H54 (cell line): Measurements from ENCODE around the gene NBAS.

ENCODE experiments used
- DNase-seq: peaks from one replicate; pipeline ENCODE4 v3.0.0; 2011; ENCODE audit warnings: low spot score, mixed read lengths; ENCODE audit not compliant: insufficient read length
- FAIRE-seq: peaks from 3 replicates; lab custom pipeline; 2011; peaks lifted over from hg19 to GRCh38; lab: Jason Lieb, UNC
- POLR2A ChIP-seq: IDR thresholded peaks from 2 replicates; pipeline ENCODE4 v1.6.1; 2011; ENCODE audit warnings: low read depth, mild to moderate bottlenecking, low read length

The NBAS gene

DNA sequence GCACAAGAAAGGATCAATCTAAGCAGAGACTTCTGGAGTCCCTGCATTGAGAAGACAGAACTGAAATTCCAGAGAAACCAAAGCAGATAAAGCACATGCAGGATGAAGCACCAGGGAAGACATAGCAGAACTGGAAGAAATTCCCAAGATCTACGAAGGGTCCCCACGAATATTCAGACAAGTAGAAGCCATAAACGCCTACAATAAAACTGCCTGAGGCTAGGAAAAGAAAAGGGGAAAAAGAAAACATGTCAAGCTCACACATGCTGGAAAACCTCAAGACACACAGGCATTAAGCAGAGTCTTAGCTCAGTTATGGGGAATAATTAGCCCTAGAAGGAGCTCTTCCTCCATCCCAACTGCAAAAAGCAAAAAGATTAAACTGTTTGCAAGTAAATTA lies 171.2 kb downstream of the NBAS start:
- DNase-seq (no peak), FAIRE-seq (no peak)
- no peak for TF ChIP-seq POLR2A

GRCh38 chr2:15389326-15389700 lies 171.8 kb downstream of the NBAS start:
- FAIRE-seq (no peak), DNase-seq (no peak)
- no peak for TF ChIP-seq POLR2A

GRCh38 chr2:15388406-15389325 lies 172.5 kb downstream of the NBAS start:
- TF ChIP-seq POLR2A, result no peak
- no peak for DNase-seq
- no peak for FAIRE-seq

DNA sequence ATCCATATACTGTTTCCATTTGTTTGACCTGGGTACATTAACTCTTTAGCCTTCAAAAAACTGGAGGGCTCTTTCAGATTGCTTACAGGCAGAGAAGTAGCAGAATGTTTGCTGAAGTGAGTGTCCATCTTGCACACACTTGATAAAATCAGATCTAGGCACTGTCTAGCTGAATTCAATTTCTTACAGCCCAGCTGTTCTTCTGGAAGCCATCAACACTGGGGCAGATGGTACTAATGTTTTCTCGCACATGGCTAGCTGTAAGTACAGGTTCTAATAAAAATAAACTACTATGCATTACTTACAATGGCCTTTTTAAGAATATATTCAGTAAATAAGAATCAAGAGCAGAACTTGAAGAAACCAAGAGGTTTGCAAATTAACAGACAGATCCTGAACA lies 175.9 kb downstream of the NBAS start:
- DNase-seq (no peak), FAIRE-seq (no peak)

DNA sequence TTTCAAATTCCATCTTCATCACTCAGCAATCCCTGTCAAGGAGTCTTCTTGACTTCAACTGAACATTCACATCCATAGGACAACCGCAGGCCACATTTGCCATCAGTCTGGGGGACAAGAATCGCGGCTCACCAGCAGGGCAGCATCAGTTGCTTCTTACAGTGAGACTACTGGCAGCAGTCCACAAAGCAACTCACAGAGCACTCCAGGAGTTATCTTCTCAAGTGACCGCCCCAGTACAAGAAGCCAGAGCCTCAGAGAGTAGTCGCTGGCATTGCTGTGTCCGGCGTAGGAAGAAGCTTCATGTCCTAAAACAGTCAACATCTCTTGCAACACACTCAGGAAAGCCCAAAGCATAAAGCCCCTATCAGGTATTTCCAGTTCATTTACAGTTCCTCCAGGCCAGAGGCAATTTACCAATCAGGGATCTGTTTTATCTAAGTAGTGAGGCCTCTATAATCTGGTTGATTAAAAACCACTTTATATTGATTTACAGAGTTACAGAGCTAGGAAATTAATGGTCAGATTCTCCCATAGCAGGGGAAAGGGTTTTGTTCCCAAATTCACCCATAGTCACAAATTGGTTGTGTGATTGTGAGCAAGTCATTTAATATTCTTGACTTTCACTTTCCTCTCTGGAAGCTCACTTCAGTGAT lies 177.3 kb downstream of the NBAS start:
- no peak for DNase-seq
- TF ChIP-seq POLR2A, result no peak
- no peak for FAIRE-seq

More for the DNA sequence above, 175.9 kb downstream of the NBAS start:
- TF ChIP-seq POLR2A, result no peak

GRCh38 chr2:15378148-15378908 lies 182.8 kb downstream of the NBAS start:
- FAIRE-seq (no peak), DNase-seq (no peak)
- no peak for TF ChIP-seq POLR2A

DNA sequence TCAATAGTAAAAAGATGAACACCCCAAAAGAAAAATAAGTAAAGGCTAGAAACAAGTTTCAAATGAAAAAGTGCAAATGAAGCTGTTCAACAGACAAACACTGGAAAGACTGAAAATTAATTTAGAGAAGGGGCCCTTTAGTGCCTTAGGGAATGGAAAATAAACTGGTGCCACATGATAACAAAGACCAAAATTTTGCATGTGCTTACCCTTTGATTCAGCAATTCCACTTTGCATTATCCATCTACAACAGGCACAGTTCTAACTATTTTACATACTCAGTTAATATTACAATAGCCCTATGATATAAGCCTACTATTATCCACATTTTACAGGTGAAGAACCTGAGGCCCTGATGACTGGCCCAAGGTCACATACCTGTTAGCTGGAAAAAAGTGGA lies 183.9 kb downstream of the NBAS start:
- no peak for FAIRE-seq
- DNase-seq, result no peak
- no peak for TF ChIP-seq POLR2A

DNA sequence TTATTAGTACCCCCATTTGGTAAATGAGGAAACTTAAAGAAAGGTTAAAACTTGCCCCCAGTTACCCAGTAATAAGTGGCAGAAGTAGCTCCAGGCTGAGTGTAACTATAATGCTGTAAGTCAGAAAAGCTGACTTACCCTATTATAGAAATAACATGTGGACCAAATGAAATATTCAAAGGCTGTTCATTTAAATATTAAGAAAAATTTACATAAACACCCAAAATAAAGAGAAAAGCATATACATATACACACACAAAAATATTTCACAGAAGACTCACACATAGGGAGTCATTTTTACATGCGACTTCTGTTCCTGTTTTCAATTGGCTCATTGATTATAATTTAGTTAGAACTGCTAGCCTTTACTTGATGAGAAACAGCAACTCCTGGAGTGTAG lies 189.1 kb downstream of the NBAS start:
- no peak for DNase-seq
- no peak for FAIRE-seq
- no peak for TF ChIP-seq POLR2A

GRCh38 chr2:15369129-15369528 lies 192.0 kb downstream of the NBAS start:
- DNase-seq (no peak), FAIRE-seq (no peak)
- TF ChIP-seq POLR2A, result no peak

DNA sequence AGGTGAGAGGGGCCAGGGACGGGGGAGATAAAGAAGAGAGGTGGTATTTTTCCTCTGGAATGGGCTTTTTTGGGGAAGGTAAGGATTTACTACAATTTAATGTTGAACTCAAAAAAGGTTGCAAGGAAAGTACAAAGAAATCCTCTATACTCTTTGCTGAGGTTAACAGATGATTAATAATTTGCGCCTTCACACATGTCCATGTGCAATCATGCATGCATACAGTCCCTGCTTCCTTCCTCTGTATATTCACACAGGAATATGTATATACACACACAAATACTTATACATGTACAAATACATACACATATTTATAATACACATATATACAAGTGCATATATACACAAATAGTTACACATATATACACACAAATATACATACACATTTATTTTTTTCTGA lies 193.4 kb downstream of the NBAS start:
- FAIRE-seq, result no peak
- DNase-seq, result no peak
- no peak for TF ChIP-seq POLR2A

DNA sequence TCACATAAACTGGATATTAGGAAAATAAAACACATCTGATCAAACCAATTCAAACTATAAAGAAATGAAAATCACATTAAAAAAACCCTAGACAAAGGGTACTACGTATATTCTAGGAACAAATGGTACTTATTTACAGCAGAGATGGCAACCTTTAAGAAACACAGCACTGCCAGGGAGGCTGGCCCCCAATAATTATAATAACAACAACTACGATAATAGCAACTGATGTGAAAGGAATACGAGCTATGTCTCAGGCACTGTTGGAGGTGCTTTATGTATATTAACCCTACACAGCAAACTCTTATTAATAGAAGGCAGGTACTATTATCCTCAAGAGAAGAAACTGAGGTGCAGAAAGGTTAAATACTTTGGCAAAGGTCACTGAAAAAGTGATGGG lies 193.9 kb downstream of the NBAS start:
- FAIRE-seq, result no peak
- no peak for TF ChIP-seq POLR2A
- DNase-seq, result no peak

GRCh38 chr2:15365411-15365810 lies 195.7 kb downstream of the NBAS start:
- no peak for DNase-seq
- FAIRE-seq, result no peak
- TF ChIP-seq POLR2A, result no peak

DNA sequence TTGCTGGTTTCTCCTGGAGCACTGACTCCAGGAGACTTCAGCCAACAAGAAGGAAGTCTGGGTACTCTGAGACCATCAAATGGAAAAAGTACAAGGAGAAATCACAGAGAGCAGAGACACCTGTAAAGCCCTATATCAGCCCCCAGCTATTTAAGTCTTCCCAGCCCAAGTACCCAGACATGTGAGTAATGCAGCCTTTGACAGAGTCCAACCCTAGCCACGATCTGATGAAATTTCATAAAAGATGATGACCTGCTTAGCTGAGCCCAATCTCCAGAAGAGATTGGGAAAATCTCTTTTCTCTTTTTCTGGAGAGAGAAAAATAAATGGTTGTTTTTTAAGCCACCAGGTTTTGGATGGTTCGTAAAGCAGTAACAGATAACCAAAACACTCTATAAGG lies 196.6 kb downstream of the NBAS start:
- TF ChIP-seq POLR2A, result no peak
- DNase-seq, result no peak
- no peak for FAIRE-seq

- no peak for DNase-seq
- no peak for FAIRE-seq
- no peak for TF ChIP-seq POLR2A
These were observed 197.4 kb downstream of the NBAS start for GRCh38 chr2:15363734-15364133.
